PC-9 (cell line): ENCODE data around the gene HAUS5. TPM values are rescaled to one million over a fixed set of nuclear protein-coding genes. Genes with fewer than 3 reads are reported as not detected.

Experiments used
- BruUV-seq: library from RNA; stranded (reverse); fragments of 400-500 nt; replicated peaks from 2 replicates; lab custom pipeline; 2021; lab: Mats Ljungman, UMichigan
- CTCF ChIA-PET: fragments of 300-600 bp; sonication (Branson Sonifier 250); formaldehyde crosslinking; loops from one replicate; lab custom pipeline; 2022; ENCODE audit warnings: antibody characterized with exemption; lab: Charles Lee
- POLR2A ChIA-PET: fragments of 300-600 bp; sonication (Branson Sonifier 250); formaldehyde crosslinking; loops from one replicate; lab custom pipeline; 2022; ENCODE audit warnings: antibody characterized with exemption; ENCODE audit not compliant: unreplicated experiment; lab: Charles Lee
- DNase-seq, 2 experiments: peaks; one replicate each; pipeline versions ENCODE4 v3.0.0 to v3.0.0-alpha.2; 2015 to 2022; ENCODE audit warnings: mixed read lengths in 1 of 2
- H2AFZ ChIP-seq: fragments of 200-600 bp; sonication (generic); 2 replicates; pipeline ENCODE4 v1.8.1; 2017; ENCODE audit warnings: antibody characterized with exemption
- H3F3A ChIP-seq: fragments of 200-600 bp; sonication (generic); 2 replicates; pipeline ENCODE4 v1.8.1; 2017; ENCODE audit warnings: antibody characterized with exemption, mild to moderate bottlenecking, low read depth; ENCODE audit not compliant: insufficient read depth
- H3K27ac ChIP-seq: fragments of 200-600 bp; sonication (generic); 2 replicates; pipeline ENCODE4 v1.6.1; 2016; ENCODE audit warnings: mixed run types
- H3K27me3 ChIP-seq: fragments of 200-600 bp; sonication (generic); 2 replicates; pipeline ENCODE4 v1.6.1; 2016; ENCODE audit warnings: low read depth, mixed run types; ENCODE audit not compliant: insufficient read depth
- H3K36me3 ChIP-seq: fragments of 200-600 bp; sonication (generic); 2 replicates; pipeline ENCODE4 v1.6.1; 2016; ENCODE audit warnings: low read depth, mixed run types
- H3K4me1 ChIP-seq: fragments of 200-600 bp; sonication (generic); replicated peaks from 2 replicates; pipeline ENCODE4 v1.6.1; 2016; ENCODE audit warnings: mixed run types; ENCODE audit not compliant: insufficient read depth
- H3K4me2 ChIP-seq: fragments of 200-600 bp; sonication (generic); 2 replicates; pipeline ENCODE4 v1.6.1; 2017; ENCODE audit warnings: mixed run types
- H3K4me3 ChIP-seq: fragments of 200-600 bp; sonication (generic); 2 replicates; pipeline ENCODE4 v1.6.1; 2016; ENCODE audit warnings: mixed run types
- H3K79me2 ChIP-seq: fragments of 200-600 bp; sonication (generic); 2 replicates; pipeline ENCODE4 v1.6.1; 2017; ENCODE audit warnings: low read depth, mixed run types
- H3K9me2 ChIP-seq: fragments of 200-600 bp; sonication (generic); 2 replicates; pipeline ENCODE4 v1.8.1; 2017; ENCODE audit warnings: mild to moderate bottlenecking; ENCODE audit not compliant: insufficient read depth
- H3K9me3 ChIP-seq: fragments of 200-600 bp; sonication (generic); 2 replicates; pipeline ENCODE4 v1.8.1; 2016; ENCODE audit warnings: low read depth; ENCODE audit not compliant: insufficient read depth
- H4K20me1 ChIP-seq: fragments of 200-600 bp; sonication (generic); 2 replicates; pipeline ENCODE4 v1.8.1; 2017; ENCODE audit not compliant: insufficient read depth
- EZH2 ChIP-seq: fragments of 200-600 bp; sonication (generic); IDR thresholded peaks from 2 replicates; pipeline ENCODE4 v1.8.0; 2017; ENCODE audit warnings: antibody characterized with exemption, low read depth
- intact Hi-C: fragments of 100-400 bp; cut with micrococcal nuclease; formaldehyde crosslinking; loops from one replicate; pipeline ENCODE4 v1.10.0; 2022; ENCODE audit not compliant: unreplicated experiment
- total RNA-seq: library from RNA; stranded (reverse); gene quantifications from 2 replicates; pipeline ENCODE4 v1.2.3, GENCODE V29; 2021
- TF ChIP-seq, protein P1 (sequence below): fragments of 200-600 bp; sonication (generic); conservative IDR thresholded peaks from 2 replicates; pipeline ENCODE4 v1.6.1; 2017; ENCODE audit warnings: mixed run types, antibody characterized with exemption, mild to moderate bottlenecking, moderate library complexity

The HAUS5 gene
- total RNA-seq, 1 experiment from 2014 or later = 21.7 TPM

DNA sequence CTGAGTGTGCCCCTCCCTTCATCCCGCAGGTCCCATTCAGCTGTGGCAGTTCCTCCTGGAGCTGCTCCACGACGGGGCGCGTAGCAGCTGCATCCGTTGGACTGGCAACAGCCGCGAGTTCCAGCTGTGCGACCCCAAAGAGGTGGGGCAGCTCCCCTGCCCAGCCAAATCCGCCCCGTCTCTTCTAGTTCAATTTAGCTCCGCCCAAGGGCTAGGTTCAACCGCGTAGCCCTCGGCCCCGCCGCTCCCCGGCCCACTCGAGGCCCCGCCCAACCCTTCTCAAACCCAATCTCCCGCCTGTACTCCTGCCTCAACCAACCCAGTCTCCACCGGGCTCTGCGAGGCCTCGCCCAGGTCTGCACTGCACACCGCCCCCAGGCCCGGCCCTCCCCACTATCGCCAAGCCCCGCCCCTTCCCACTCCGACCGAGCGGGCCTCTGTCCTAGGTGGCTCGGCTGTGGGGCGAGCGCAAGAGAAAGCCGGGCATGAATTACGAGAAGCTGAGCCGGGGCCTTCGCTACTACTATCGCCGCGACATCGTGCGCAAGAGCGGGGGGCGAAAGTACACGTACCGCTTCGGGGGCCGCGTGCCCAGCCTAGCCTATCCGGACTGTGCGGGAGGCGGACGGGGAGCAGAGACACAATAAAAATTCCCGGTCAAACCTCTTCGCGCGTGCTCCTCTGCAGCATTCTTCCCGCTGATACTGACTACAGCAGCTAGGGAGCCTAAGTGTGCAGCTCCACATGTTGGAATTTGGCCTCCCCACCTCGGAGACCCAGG is 31.9 kb downstream of the HAUS5 start:
- peak; percentile 86 to 95 for DNase-seq
- Histone ChIP-seq H3K9me3 (no peaks in the 10 kb centered on the region), H3K27me3 (no peaks in the 10 kb centered on the region), H3K9me2 (no peaks in the 10 kb centered on the region), H3K36me3 (no peaks in the 10 kb centered on the region), H3K4me2 (peak overlapping the region; percentile 94), H3F3A (peaks cover 17% of the 10 kb centered on the region; the same call in 1 of the 2 replicates), H2AFZ (peak overlapping the region; percentile 96), H3K4me3 (peak overlapping the region; percentile 78), H3K4me1 (peaks cover 11% of the 10 kb centered on the region), H3K79me2 (peaks cover 12% of the 10 kb centered on the region), H4K20me1 (no peaks in the 10 kb centered on the region), H3K27ac (peak overlapping the region; percentile 20; the same call in 1 of the 2 replicates)
- ChIA-PET POLR2A (interaction anchor here (0.5 to 1.0 kb wide), 6 partner anchors 58 to 493 kb away, joined by 3 to 11 read pairs (median 6); no protein-coding TSS in a partner anchor), CTCF (no interaction called here)
- BruUV-seq = no TSS peak
- intact Hi-C loops = loop anchor here (2.0 to 5.0 kb wide), 2 partner anchors 72 to 97 kb away; partner anchors contain the start of gene TMEM147
- TF ChIP-seq, protein P1, sequence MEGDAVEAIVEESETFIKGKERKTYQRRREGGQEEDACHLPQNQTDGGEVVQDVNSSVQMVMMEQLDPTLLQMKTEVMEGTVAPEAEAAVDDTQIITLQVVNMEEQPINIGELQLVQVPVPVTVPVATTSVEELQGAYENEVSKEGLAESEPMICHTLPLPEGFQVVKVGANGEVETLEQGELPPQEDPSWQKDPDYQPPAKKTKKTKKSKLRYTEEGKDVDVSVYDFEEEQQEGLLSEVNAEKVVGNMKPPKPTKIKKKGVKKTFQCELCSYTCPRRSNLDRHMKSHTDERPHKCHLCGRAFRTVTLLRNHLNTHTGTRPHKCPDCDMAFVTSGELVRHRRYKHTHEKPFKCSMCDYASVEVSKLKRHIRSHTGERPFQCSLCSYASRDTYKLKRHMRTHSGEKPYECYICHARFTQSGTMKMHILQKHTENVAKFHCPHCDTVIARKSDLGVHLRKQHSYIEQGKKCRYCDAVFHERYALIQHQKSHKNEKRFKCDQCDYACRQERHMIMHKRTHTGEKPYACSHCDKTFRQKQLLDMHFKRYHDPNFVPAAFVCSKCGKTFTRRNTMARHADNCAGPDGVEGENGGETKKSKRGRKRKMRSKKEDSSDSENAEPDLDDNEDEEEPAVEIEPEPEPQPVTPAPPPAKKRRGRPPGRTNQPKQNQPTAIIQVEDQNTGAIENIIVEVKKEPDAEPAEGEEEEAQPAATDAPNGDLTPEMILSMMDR = no peak
- no peak for TF ChIP-seq EZH2

DNA sequence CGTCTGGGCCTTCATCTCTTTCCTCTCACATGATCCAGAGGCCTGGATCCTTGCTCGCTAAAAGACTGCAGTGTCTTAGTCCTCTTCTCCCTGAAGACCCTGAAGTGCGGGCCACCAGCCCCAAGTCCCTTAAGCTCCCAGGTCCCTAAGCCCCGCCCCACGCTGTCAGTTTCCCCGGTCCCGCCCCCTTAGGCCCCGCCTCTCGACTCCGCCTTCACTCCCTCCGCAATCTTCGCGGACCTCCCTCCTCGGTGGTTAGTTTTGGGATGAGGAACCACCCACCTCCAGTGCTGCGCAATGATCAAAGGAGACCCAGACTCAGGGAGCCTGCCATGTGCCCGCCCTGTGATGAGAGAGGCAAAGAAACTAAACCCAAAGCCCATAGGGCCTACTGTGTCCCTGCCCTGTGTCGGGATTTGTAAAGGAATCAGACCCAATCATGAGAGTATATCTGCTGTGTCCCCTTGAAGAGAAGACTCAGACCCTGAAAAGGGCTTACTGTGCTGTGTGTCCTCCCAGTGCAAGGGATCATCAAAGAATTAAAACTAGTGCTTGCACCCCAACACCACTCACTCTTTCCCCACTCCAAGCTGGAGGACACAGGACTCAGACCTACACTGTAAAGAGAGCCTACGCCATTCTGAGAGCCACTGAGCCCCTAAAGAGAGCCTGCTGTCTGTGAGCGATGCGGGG is 32.6 kb downstream of the HAUS5 start:
- ChIA-PET CTCF (no interaction called here), POLR2A (no interaction called here)
- DNase-seq = peak in 1 of 2 experiments; percentile 60
- TF ChIP-seq, protein P1 = no peak
- TF ChIP-seq EZH2 = no peak
- H3K79me2 ChIP-seq = peaks cover 19% of the 10 kb centered on the region
- H3K4me1 ChIP-seq = peaks cover 17% of the 10 kb centered on the region
- no peaks in the 10 kb centered on the region for H3K27me3 ChIP-seq
- intact Hi-C loops = loop anchor here (2.0 to 5.0 kb wide), 2 partner anchors 72 to 98 kb away; partner anchors contain the start of gene TMEM147
- H3K9me2 ChIP-seq = no peaks in the 10 kb centered on the region
- peak overlapping the region; percentile 78; the same call in 1 of the 2 replicates for H3K4me3 ChIP-seq
- BruUV-seq = no TSS peak
- H3K36me3 ChIP-seq = no peaks in the 10 kb centered on the region
- peak overlapping the region; percentile 20; the same call in 1 of the 2 replicates for H3K27ac ChIP-seq
- peak overlapping the region; percentile 94 for H3K4me2 ChIP-seq
- H2AFZ ChIP-seq = peak overlapping the region; percentile 96
- H4K20me1 ChIP-seq = no peaks in the 10 kb centered on the region
- H3K9me3 ChIP-seq = no peaks in the 10 kb centered on the region
- H3F3A ChIP-seq = peaks cover 14% of the 10 kb centered on the region; the same call in 1 of the 2 replicates
